Testis (tissue), 2 donors: ENCODE data around the gene SP5.

ENCODE experiments used
- CTCF ChIP-seq, 3 experiments: fragments of 450-650 bp in 2 of 3; fragments of 200-600 bp in 1 of 3; sonication (generic) in 1 of 3; IDR thresholded peaks; one replicate each; pipeline ENCODE4 v1.5.1; 2016 to 2019; ENCODE audit warnings: antibody characterized with exemption in 3 of 3, mild to moderate bottlenecking in 2 of 3, moderate library complexity in 1 of 3
- POLR2A ChIP-seq: fragments of 450-650 bp; IDR thresholded peaks from one replicate; pipeline ENCODE4 v1.6.1; 2017; ENCODE audit warnings: antibody characterized with exemption, mild to moderate bottlenecking, moderate library complexity

GRCh38 chr2:170722301-170722700 lies 7.2 kb downstream of the SP5 start:
- TF ChIP-seq CTCF (IDR thresholded peaks at IDR 0.05) = no peak
- TF ChIP-seq POLR2A = no peak
